Ectodermal cell (in vitro differentiated cells): Measurements from ENCODE around the gene NDP.

Experiments used
- H3K27ac ChIP-seq: 2 replicates; pipeline ENCODE4 v1.7.0; 2013; ENCODE audit warnings: mild to moderate bottlenecking, low read depth, low read length; ENCODE audit not compliant: insufficient read depth, poor library complexity, severe bottlenecking
- H3K27me3 ChIP-seq: 2 replicates; pipeline ENCODE4 v1.7.0; 2013; ENCODE audit warnings: mild to moderate bottlenecking, low read length; ENCODE audit not compliant: insufficient read depth, control insufficient read depth, poor library complexity, severe bottlenecking
- H3K36me3 ChIP-seq: one replicate; pipeline ENCODE4 v1.7.0; 2013; ENCODE audit warnings: low read length; ENCODE audit not compliant: control insufficient read depth, insufficient read depth
- H3K4me1 ChIP-seq: one replicate; pipeline ENCODE4 v1.7.0; 2013; ENCODE audit warnings: low read length; ENCODE audit not compliant: control insufficient read depth, insufficient read depth
- H3K4me3 ChIP-seq: 2 replicates; pipeline ENCODE4 v1.7.0; 2013; ENCODE audit warnings: low read depth, low read length, control low read depth; ENCODE audit not compliant: insufficient read depth
- H3K9me3 ChIP-seq: 2 replicates; pipeline ENCODE4 v1.7.0; 2013; ENCODE audit warnings: mild to moderate bottlenecking, low read length, moderate library complexity; ENCODE audit not compliant: control insufficient read depth
- WGBS, 2 experiments: methylation state at CpG; one replicate each; pipeline ENCODE4 v1.1.7; 2013; ENCODE audit warnings: missing lambda C conversion rate in 2 of 2; 5-methylcytosine and 5-hydroxymethylcytosine counted together

Gene NDP

GRCh38 chrX:44003975-44004374, 30.8 kb upstream of the NDP start:
- Histone ChIP-seq H3K27me3 (no peaks in the 10 kb centered on the region), H3K4me3 (no peak overlapping the region), H3K36me3 (no peaks in the 10 kb centered on the region), H3K27ac (no peak overlapping the region), H3K9me3 (no peaks in the 10 kb centered on the region), H3K4me1 (no peaks in the 10 kb centered on the region)
- 79 to 80% methylated on average over 1 to 3 of the region's 3 CpGs for WGBS, 2 experiments

- Histone ChIP-seq H3K27me3 (no peaks in the 10 kb centered on the region), H3K4me3 (no peak overlapping the region), H3K36me3 (no peaks in the 10 kb centered on the region), H3K9me3 (no peaks in the 10 kb centered on the region), H3K4me1 (no peaks in the 10 kb centered on the region), H3K27ac (no peak overlapping the region)
- WGBS, 2 experiments, result 85 to 89% methylated on average over 1 of the region's 1 CpG
These were observed 29.4 kb upstream of the NDP start for GRCh38 chrX:44002567-44002966.

- H3K9me3 ChIP-seq, result no peaks in the 10 kb centered on the region
- no peaks in the 10 kb centered on the region for H3K36me3 ChIP-seq
- no peak overlapping the region for H3K27ac ChIP-seq
- no peaks in the 10 kb centered on the region for H3K27me3 ChIP-seq
- H3K4me3 ChIP-seq, result no peak overlapping the region
- H3K4me1 ChIP-seq, result no peaks in the 10 kb centered on the region
- WGBS, 2 experiments, result 100% methylated on average over 1 of the region's 1 CpG
These were observed 25.2 kb upstream of the NDP start for GRCh38 chrX:43998374-43998773.

GRCh38 chrX:43996491-43996890, 23.3 kb upstream of the NDP start:
- H3K4me1 ChIP-seq, result no peaks in the 10 kb centered on the region
- no peaks in the 10 kb centered on the region for H3K9me3 ChIP-seq
- no peak overlapping the region for H3K27ac ChIP-seq
- no peak overlapping the region for H3K4me3 ChIP-seq
- no peaks in the 10 kb centered on the region for H3K27me3 ChIP-seq
- 100% methylated on average over 2 of the region's 2 CpGs; no CpG with 5 or more reads in 1 of the 2 experiments for WGBS, 2 experiments
- H3K36me3 ChIP-seq, result no peaks in the 10 kb centered on the region

- H3K4me1 ChIP-seq, result no peaks in the 10 kb centered on the region
- H3K4me3 ChIP-seq, result no peak overlapping the region
- no peaks in the 10 kb centered on the region for H3K9me3 ChIP-seq
- no peaks in the 10 kb centered on the region for H3K36me3 ChIP-seq
- no peak overlapping the region for H3K27ac ChIP-seq
- no peaks in the 10 kb centered on the region for H3K27me3 ChIP-seq
- 96 to 97% methylated on average over 5 of the region's 5 CpGs for WGBS, 2 experiments
These were observed 12.9 kb upstream of the NDP start for GRCh38 chrX:43986083-43986482.

GRCh38 chrX:43985511-43985910, 12.3 kb upstream of the NDP start:
- Histone ChIP-seq H3K27ac (no peak overlapping the region), H3K4me3 (no peak overlapping the region), H3K36me3 (no peaks in the 10 kb centered on the region), H3K4me1 (no peaks in the 10 kb centered on the region), H3K9me3 (no peaks in the 10 kb centered on the region), H3K27me3 (no peaks in the 10 kb centered on the region)
- 93 to 96% methylated on average over 2 of the region's 2 CpGs for WGBS, 2 experiments

- H3K4me3 ChIP-seq, result no peak overlapping the region
- H3K4me1 ChIP-seq, result no peaks in the 10 kb centered on the region
- no peaks in the 10 kb centered on the region for H3K36me3 ChIP-seq
- WGBS, 2 experiments, result 92 to 95% methylated on average over 3 of the region's 3 CpGs
- no peak overlapping the region for H3K27ac ChIP-seq
- H3K27me3 ChIP-seq, result no peaks in the 10 kb centered on the region
- H3K9me3 ChIP-seq, result no peaks in the 10 kb centered on the region
These were observed 5.0 kb upstream of the NDP start for GRCh38 chrX:43978226-43978625.

GRCh38 chrX:43976205-43976604, 3.0 kb upstream of the NDP start:
- no peaks in the 10 kb centered on the region for H3K9me3 ChIP-seq
- no peaks in the 10 kb centered on the region for H3K4me1 ChIP-seq
- H3K27me3 ChIP-seq, result no peaks in the 10 kb centered on the region
- H3K36me3 ChIP-seq, result no peaks in the 10 kb centered on the region
- no peak overlapping the region for H3K27ac ChIP-seq
- H3K4me3 ChIP-seq, result no peak overlapping the region

- Histone ChIP-seq H3K4me1 (no peaks in the 10 kb centered on the region), H3K27ac (no peak overlapping the region), H3K27me3 (no peaks in the 10 kb centered on the region), H3K4me3 (no peak overlapping the region), H3K36me3 (no peaks in the 10 kb centered on the region), H3K9me3 (no peaks in the 10 kb centered on the region)
- WGBS, 2 experiments, result 93 to 97% methylated on average over 5 of the region's 5 CpGs
These were observed 2.6 kb upstream of the NDP start for GRCh38 chrX:43975796-43976195.

GRCh38 chrX:43974741-43975465, 1.7 kb upstream of the NDP start:
- H3K27ac ChIP-seq, result no peak overlapping the region
- WGBS, 2 experiments, result 92 to 96% methylated on average over 6 of the region's 6 CpGs
- H3K27me3 ChIP-seq, result no peaks in the 10 kb centered on the region
- no peaks in the 10 kb centered on the region for H3K9me3 ChIP-seq
- peaks cover 3% of the 10 kb centered on the region for H3K4me1 ChIP-seq
- H3K4me3 ChIP-seq, result no peak overlapping the region
- H3K36me3 ChIP-seq, result no peaks in the 10 kb centered on the region

GRCh38 chrX:43974100-43974475, 898 bp upstream of the NDP start:
- no CpG with 5 or more reads among the region's 2 CpGs for WGBS, 2 experiments
- Histone ChIP-seq H3K4me3 (no peak overlapping the region), H3K9me3 (no peaks in the 10 kb centered on the region), H3K27me3 (no peaks in the 10 kb centered on the region), H3K4me1 (peaks cover 7% of the 10 kb centered on the region), H3K36me3 (no peaks in the 10 kb centered on the region), H3K27ac (no peak overlapping the region)
